Left ventricle myocardium inferior (tissue), 1 donor: ENCODE data around the gene OR6B1. TPM values are rescaled to one million over a fixed set of nuclear protein-coding genes. Genes with fewer than 3 reads are reported as not detected.

Experiments
- DNase-seq: peaks from one replicate; pipeline ENCODE4 v3.0.0-alpha.2; 2020
- H3K27ac ChIP-seq: fragments of 200-600 bp; replicated peaks from 2 replicates; pipeline ENCODE4 v1.8.0; 2021
- H3K27me3 ChIP-seq: fragments of 200-600 bp; 2 replicates; pipeline ENCODE4 v1.8.0; 2021; ENCODE audit warnings: low read depth
- H3K36me3 ChIP-seq: fragments of 200-600 bp; 2 replicates; pipeline ENCODE4 v1.8.0; 2021
- H3K4me1 ChIP-seq: fragments of 200-600 bp; 2 replicates; pipeline ENCODE4 v1.8.0; 2021
- H3K4me3 ChIP-seq: fragments of 200-600 bp; 2 replicates; pipeline ENCODE4 v1.8.0; 2021; ENCODE audit warnings: mild to moderate bottlenecking, moderate library complexity
- H3K9me3 ChIP-seq: fragments of 200-600 bp; replicated peaks from 2 replicates; pipeline ENCODE4 v1.8.0; 2021
- intact Hi-C: fragments of 100-400 bp; cut with micrococcal nuclease; formaldehyde crosslinking; loops from one replicate; pipeline ENCODE4 v1.11.0; 2022
- total RNA-seq: library from RNA; stranded (reverse); fragmentation: NEBNext Ultra II Directional; extraction: Animal tissue kit (Norgen Biotek cat#: 25700); gene quantifications from one replicate; pipeline ENCODE4 v1.2.1, GENCODE V29; 2021
- TF ChIP-seq, protein P1 (sequence below): fragments of 200-600 bp; IDR thresholded peaks from 2 replicates; pipeline ENCODE4 v1.8.0; 2021; ENCODE audit warnings: antibody characterized with exemption, mild to moderate bottlenecking, borderline replicate concordance
- donor health status: DM: no; HTN: yes; CAD: no; lungs with severe emphysema.

Gene OR6B1
- total RNA-seq, 1 donor from 2014 or later, result not detected

DNA sequence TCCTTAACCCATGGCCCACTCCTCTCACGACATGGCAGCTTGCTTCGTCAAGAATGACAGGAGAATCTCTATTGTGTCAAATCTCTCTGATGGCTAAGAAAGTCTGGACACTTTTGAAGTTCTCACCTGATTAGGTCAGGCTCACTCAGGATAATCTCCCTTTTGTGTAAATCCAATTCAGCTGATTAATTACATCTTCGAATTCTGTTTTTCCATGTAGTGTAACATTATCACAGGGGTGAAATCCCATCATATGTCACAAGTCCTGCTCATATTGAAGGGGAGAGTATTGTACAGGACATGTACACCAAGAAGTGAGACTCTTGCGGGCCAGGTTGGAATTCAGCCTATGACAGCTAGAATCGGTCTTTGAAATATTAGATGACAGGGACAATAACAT is 16.2 kb upstream of the OR6B1 start:
- peaks cover 5% of the 10 kb centered on the region for H3K4me1 ChIP-seq
- TF ChIP-seq, protein P1, sequence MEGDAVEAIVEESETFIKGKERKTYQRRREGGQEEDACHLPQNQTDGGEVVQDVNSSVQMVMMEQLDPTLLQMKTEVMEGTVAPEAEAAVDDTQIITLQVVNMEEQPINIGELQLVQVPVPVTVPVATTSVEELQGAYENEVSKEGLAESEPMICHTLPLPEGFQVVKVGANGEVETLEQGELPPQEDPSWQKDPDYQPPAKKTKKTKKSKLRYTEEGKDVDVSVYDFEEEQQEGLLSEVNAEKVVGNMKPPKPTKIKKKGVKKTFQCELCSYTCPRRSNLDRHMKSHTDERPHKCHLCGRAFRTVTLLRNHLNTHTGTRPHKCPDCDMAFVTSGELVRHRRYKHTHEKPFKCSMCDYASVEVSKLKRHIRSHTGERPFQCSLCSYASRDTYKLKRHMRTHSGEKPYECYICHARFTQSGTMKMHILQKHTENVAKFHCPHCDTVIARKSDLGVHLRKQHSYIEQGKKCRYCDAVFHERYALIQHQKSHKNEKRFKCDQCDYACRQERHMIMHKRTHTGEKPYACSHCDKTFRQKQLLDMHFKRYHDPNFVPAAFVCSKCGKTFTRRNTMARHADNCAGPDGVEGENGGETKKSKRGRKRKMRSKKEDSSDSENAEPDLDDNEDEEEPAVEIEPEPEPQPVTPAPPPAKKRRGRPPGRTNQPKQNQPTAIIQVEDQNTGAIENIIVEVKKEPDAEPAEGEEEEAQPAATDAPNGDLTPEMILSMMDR, result no peak
- no peak for DNase-seq
- intact Hi-C loops, result no loop called here
- no peak overlapping the region for H3K4me3 ChIP-seq
- no peaks in the 10 kb centered on the region for H3K36me3 ChIP-seq
- peaks cover 2% of the 10 kb centered on the region for H3K9me3 ChIP-seq
- H3K27me3 ChIP-seq, result no peaks in the 10 kb centered on the region
- no peak overlapping the region for H3K27ac ChIP-seq

DNA sequence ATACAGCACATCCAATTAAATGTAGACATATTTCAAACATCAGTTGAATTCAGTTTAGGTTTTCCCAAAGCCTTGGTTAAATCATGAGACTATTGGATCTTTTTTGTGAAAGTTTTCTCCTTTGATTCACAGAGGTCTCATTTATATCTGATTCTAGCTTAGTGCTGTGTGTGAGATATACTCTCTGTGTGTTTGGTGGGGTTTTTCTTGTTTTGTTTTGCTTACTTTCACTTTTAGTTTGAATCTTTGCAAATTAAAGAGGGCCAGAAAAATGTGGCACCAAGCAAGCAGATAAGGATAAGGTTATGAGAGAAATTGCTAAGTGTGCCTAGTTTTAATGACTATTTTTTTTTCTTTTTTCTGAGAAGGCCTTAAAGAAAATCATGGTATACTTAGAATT is 12.6 kb upstream of the OR6B1 start:
- TF ChIP-seq, protein P1, result no peak
- Histone ChIP-seq H3K27ac (no peak overlapping the region), H3K9me3 (peaks cover 21% of the 10 kb centered on the region), H3K4me1 (peaks cover 9% of the 10 kb centered on the region), H3K27me3 (no peaks in the 10 kb centered on the region), H3K36me3 (no peaks in the 10 kb centered on the region), H3K4me3 (no peak overlapping the region)
- no peak for DNase-seq
- intact Hi-C loops, result no loop called here

DNA sequence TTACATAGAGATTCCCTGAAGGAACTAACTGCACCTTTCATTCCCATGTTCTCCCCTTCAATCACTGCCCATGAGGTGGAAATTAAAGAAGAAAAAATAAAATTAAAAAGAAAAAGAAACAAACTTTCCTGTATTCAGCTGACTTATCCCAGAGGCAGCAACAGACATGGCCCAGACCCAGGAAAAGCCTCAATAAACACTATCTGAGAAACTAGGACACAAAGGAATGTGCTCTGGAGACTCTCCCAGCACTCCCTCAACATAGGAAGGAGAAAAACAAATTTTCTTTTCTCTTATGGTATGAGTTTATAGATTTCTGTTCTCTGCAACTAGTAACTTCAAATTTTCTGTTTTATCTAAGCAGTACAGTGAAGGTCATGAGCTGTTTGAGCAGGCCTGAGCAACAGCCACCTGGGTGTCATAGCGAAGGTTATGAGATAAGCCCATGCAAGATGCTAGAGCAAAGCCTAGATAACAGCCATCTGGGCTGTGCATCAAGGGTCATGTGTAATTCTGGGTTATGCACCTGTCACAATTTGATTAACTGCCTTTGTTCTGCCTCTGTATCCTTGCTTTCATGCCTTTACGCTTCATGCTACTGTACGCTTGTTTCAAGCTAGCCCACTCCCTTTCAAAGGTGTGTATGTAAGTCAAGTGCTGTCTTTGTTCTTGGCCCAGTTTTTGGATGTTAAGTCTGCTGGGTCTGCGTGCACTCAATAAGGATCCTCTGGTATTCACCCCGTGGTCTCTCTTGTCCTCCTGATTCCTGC is 11.0 kb upstream of the OR6B1 start:
- intact Hi-C loops, result no loop called here
- Histone ChIP-seq H3K27me3 (no peaks in the 10 kb centered on the region), H3K9me3 (peaks cover 21% of the 10 kb centered on the region), H3K4me1 (peaks cover 9% of the 10 kb centered on the region), H3K27ac (peak overlapping the region; percentile 49), H3K36me3 (no peaks in the 10 kb centered on the region), H3K4me3 (no peak overlapping the region)
- no peak for DNase-seq
- TF ChIP-seq, protein P1, result no peak

DNA sequence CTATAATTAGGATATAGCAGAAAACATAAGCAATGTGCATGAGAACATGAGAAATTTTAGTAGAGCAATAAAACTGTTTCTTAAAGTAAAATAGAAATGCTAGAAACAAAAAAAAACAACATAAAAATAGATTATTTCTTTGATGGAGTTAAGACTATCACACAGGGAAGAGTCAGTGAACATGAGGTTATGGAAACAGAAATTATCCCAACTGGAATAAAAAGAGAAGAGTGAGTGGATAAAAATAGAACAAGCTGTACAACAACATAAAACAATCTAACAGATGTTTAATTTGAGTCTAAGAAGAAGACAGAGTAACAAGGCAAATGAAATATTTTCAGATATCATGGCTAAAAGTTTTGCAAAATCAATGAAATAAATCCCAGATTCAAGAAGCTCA is 7.5 kb upstream of the OR6B1 start:
- no peak for DNase-seq
- Histone ChIP-seq H3K36me3 (no peaks in the 10 kb centered on the region), H3K27ac (peak overlapping the region; percentile 60), H3K27me3 (no peaks in the 10 kb centered on the region), H3K9me3 (peaks cover 21% of the 10 kb centered on the region), H3K4me3 (no peak overlapping the region), H3K4me1 (peaks cover 9% of the 10 kb centered on the region)
- TF ChIP-seq, protein P1, result no peak
- intact Hi-C loops, result no loop called here

DNA sequence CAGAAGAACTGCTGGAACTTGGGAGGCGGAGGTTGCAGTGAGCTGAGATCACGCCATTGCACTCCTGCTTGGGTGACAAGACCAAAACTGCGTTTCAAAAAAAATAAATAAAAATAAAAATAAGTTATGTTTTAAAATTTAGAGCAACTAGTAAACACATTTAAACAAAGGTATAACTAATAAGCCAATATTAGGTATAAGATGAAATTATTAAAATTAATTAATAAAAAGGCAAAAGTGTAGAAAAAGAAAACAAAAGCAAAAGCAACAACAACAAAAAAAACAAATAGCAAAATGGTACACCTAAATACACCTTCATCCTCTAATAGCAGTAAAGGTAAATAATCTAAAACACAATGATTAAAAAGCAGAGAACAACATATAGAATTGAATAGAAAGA is 6.2 kb upstream of the OR6B1 start:
- H3K4me1 ChIP-seq, result peaks cover 4% of the 10 kb centered on the region
- TF ChIP-seq, protein P1, result no peak
- H3K4me3 ChIP-seq, result no peak overlapping the region
- no peaks in the 10 kb centered on the region for H3K36me3 ChIP-seq
- peaks cover 19% of the 10 kb centered on the region for H3K9me3 ChIP-seq
- intact Hi-C loops, result no loop called here
- DNase-seq, result no peak
- no peak overlapping the region for H3K27ac ChIP-seq
- H3K27me3 ChIP-seq, result no peaks in the 10 kb centered on the region
